Measurements from ENCODE around the gene ADAMTSL5.

- no peak for TF ChIP-seq EZH2 (IDR thresholded peaks at IDR 0.05; ENCODE audit: borderline replicate concordance, low read length)
- TF ChIP-seq CTCF (conservative IDR thresholded peaks at IDR 0.05 in 1 of 2, IDR thresholded peaks at IDR 0.05 in 1 of 2; ENCODE audit: extremely low read depth in 1 of 2, insufficient read depth in 1 of 2, low read depth in 1 of 2, low read length in 2 of 2): no peak
Observed at GRCh38 chr19:1470305-1471009, 42.4 kb downstream of the ADAMTSL5 start.

Data from mammary epithelial cell (primary cell).